ENCODE data around the gene ZNF883.

ZNF883 gene

DNA sequence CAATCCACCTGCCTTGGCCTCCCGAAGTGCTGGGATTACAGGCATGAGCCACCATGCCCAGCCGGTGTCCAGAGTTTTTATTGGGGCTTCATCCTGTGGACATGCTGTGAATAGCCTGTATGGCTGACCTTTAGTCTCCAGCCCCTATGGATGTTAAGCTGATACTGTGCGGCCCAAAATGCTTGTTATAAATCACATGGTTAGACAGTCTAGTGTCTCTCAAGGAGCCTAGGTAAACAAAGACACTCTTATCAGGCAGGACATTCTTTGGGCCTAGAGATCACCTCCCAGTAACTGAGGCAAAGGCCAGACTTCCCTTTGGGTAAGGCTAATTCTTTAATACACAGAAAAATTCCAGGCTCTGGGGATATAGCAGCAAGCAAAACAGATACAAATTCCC is 99.4 kb downstream of the ZNF883 start:
- TF ChIP-seq, protein P1, sequence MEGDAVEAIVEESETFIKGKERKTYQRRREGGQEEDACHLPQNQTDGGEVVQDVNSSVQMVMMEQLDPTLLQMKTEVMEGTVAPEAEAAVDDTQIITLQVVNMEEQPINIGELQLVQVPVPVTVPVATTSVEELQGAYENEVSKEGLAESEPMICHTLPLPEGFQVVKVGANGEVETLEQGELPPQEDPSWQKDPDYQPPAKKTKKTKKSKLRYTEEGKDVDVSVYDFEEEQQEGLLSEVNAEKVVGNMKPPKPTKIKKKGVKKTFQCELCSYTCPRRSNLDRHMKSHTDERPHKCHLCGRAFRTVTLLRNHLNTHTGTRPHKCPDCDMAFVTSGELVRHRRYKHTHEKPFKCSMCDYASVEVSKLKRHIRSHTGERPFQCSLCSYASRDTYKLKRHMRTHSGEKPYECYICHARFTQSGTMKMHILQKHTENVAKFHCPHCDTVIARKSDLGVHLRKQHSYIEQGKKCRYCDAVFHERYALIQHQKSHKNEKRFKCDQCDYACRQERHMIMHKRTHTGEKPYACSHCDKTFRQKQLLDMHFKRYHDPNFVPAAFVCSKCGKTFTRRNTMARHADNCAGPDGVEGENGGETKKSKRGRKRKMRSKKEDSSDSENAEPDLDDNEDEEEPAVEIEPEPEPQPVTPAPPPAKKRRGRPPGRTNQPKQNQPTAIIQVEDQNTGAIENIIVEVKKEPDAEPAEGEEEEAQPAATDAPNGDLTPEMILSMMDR (IDR thresholded peaks at IDR 0.05; ENCODE audit: low read depth, low read length, missing control alignments) = no peak
- H3K4me3 ChIP-seq (ENCODE audit: low read depth, low read length) = no peak overlapping the region
- in situ Hi-C loops (cut with HindIII; ENCODE audit: low sequenced_read_pairs) = no loop called here
- no peak for DNase-seq (ENCODE audit: low read depth)

DNA sequence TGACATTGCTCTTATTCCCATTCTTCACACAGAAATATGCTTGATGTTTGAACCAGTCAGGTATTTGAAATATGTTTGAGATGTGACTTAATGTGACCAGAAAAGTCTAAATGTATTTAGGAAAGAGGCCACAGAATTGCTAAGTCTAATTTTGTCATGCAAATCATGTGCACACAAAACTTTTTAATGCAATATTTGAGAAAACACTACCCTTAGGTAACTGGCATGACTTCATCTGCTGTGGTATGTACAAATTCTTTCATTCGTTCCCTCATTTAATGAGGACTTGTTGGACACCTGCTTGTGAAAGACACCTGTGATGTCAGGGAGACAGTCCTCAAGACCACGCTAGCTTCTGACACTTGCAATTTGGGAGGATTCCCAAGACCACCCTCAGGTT is 100.3 kb downstream of the ZNF883 start:
- no peak overlapping the region for H3K4me3 ChIP-seq (ENCODE audit: low read depth, low read length)
- in situ Hi-C loops (cut with HindIII; ENCODE audit: low sequenced_read_pairs) = no loop called here
- TF ChIP-seq, protein P1 (IDR thresholded peaks at IDR 0.05; ENCODE audit: low read depth, low read length, missing control alignments) = no peak
- DNase-seq (ENCODE audit: low read depth) = no peak

Measured in astrocyte of the cerebellum (primary cell).